Panc1 (cell line): ENCODE data around the gene CLIC4. TPM values are rescaled to one million over a fixed set of nuclear protein-coding genes. Genes with fewer than 3 reads are reported as not detected.

Experiments
- ATAC-seq: fragments of 200-7000 bp; cut with Tn5 transposase; 2 replicates; pipeline ENCODE4 v1.9.1; 2020; ENCODE audit warnings: mild to moderate bottlenecking, moderate library complexity
- BruUV-seq: library from RNA; stranded (reverse); fragments of 400-500 nt; replicated peaks from 2 replicates; lab custom pipeline; 2021; lab: Mats Ljungman, UMichigan
- CTCF ChIA-PET: fragments of 300-600 bp; sonication (Branson Sonifier 250); formaldehyde crosslinking; loops from one replicate; lab custom pipeline; 2022; ENCODE audit warnings: antibody characterized with exemption; lab: Charles Lee
- POLR2A ChIA-PET: fragments of 300-600 bp; sonication (Branson Sonifier 250); formaldehyde crosslinking; loops from one replicate; lab custom pipeline; 2022; ENCODE audit warnings: antibody characterized with exemption; lab: Charles Lee
- DNase-seq: peaks from one replicate; pipeline ENCODE4 v3.0.0-alpha.2; 2010; ENCODE audit warnings: low read depth, low spot score
- H3K27ac ChIP-seq: 2 replicates; pipeline ENCODE4 v1.5.1; 2011; ENCODE audit warnings: mild to moderate bottlenecking, low read length, inconsistent platforms
- H3K27me3 ChIP-seq: fragments of 200-500 bp; sonication (Bioruptor generic); 2 replicates; pipeline ENCODE4 v1.6.0; 2014; ENCODE audit warnings: low read length, inconsistent platforms; ENCODE audit not compliant: control insufficient read depth, insufficient read depth
- H3K36me3 ChIP-seq: fragments of 200-500 bp; sonication (Bioruptor generic); 2 replicates; pipeline ENCODE4 v1.5.1; 2014; ENCODE audit warnings: inconsistent platforms, mild to moderate bottlenecking, low read length, moderate library complexity; ENCODE audit not compliant: control insufficient read depth, insufficient read depth
- H3K4me1 ChIP-seq: 2 replicates; pipeline ENCODE4 v1.5.1; 2011; ENCODE audit warnings: inconsistent platforms, mild to moderate bottlenecking, low read length, moderate library complexity; ENCODE audit not compliant: control insufficient read depth, insufficient read depth
- H3K4me3 ChIP-seq, 2 experiments: 2 replicates each; pipeline ENCODE4 v1.5.1; 2011 to 2012; ENCODE audit warnings: low read depth in 2 of 2, low read length in 2 of 2, mild to moderate bottlenecking in 2 of 2, inconsistent platforms in 1 of 2, moderate library complexity in 1 of 2
- H3K9me3 ChIP-seq: fragments of 200-500 bp; sonication (Bioruptor generic); 2 replicates; pipeline ENCODE4 v1.5.1; 2014; ENCODE audit warnings: low read depth, mild to moderate bottlenecking, inconsistent platforms, low read length, moderate library complexity; ENCODE audit not compliant: control insufficient read depth, insufficient read depth
- POLR2AphosphoS5 ChIP-seq: IDR thresholded peaks from 2 replicates; pipeline ENCODE4 v1.6.1; 2012; ENCODE audit warnings: mild to moderate bottlenecking, low read depth, low read length, moderate library complexity
- SIN3A ChIP-seq: IDR thresholded peaks from 2 replicates; pipeline ENCODE4 v1.6.1; 2012; ENCODE audit warnings: low read depth, mild to moderate bottlenecking, low read length, moderate library complexity, borderline replicate concordance; ENCODE audit not compliant: insufficient read depth
- TCF7L2 ChIP-seq: IDR thresholded peaks from 2 replicates; pipeline ENCODE4 v1.6.1; 2011; ENCODE audit warnings: mild to moderate bottlenecking, low read depth, low read length, inconsistent platforms
- in situ Hi-C: cut with HindIII; loops from 2 replicates; pipeline ENCODE4 v1.10.0; 2016; ENCODE audit warnings: low sequenced_read_pairs, low pct_unique_long_range_greater_than_20kb
- intact Hi-C: fragments of 100-400 bp; cut with micrococcal nuclease; formaldehyde crosslinking; loops from one replicate; pipeline ENCODE4 v1.10.0; 2022; ENCODE audit not compliant: unreplicated experiment
- total RNA-seq: library from RNA; stranded (reverse); gene quantifications from one replicate; pipeline ENCODE4 v1.2.1, GENCODE V29; 2021; ENCODE audit not compliant: unreplicated experiment
- TF ChIP-seq, protein P1 (sequence below): fragments of 450-650 bp; IDR thresholded peaks from 2 replicates; pipeline ENCODE4 v1.5.1; 2017; ENCODE audit warnings: mild to moderate bottlenecking
- TF ChIP-seq, protein P2 (sequence below), 2 experiments: IDR thresholded peaks; 2 replicates each; pipeline ENCODE4 v1.6.1; 2011 to 2012; ENCODE audit warnings: low read depth in 2 of 2, control low read depth in 1 of 2, low read length in 1 of 2, mild to moderate bottlenecking in 1 of 2, moderate library complexity in 1 of 2; ENCODE audit not compliant: insufficient read depth in 1 of 2

Gene CLIC4
- total RNA-seq, 1 experiment from 2014 or later, result 123 TPM

DNA sequence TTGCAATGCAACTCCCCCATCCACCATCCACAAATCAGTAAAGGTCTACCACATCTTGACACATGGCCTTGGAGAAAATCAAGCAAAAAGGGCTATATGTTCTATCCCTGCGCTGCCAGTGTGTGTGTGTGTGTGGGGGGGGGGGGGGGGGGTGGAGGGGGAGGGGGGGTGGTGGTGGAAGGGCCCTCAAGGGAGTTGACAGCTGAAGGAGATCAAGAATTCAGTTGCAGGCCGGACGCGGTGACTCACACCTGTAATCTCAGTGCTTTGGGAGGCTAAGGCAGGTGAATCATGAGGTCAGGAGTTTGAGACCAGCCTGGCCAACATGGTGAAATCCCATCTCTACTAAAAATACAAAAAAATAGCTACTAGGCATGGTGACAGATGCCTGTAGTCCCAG is 37.6 kb upstream of the CLIC4 start:
- TF ChIP-seq, protein P1, sequence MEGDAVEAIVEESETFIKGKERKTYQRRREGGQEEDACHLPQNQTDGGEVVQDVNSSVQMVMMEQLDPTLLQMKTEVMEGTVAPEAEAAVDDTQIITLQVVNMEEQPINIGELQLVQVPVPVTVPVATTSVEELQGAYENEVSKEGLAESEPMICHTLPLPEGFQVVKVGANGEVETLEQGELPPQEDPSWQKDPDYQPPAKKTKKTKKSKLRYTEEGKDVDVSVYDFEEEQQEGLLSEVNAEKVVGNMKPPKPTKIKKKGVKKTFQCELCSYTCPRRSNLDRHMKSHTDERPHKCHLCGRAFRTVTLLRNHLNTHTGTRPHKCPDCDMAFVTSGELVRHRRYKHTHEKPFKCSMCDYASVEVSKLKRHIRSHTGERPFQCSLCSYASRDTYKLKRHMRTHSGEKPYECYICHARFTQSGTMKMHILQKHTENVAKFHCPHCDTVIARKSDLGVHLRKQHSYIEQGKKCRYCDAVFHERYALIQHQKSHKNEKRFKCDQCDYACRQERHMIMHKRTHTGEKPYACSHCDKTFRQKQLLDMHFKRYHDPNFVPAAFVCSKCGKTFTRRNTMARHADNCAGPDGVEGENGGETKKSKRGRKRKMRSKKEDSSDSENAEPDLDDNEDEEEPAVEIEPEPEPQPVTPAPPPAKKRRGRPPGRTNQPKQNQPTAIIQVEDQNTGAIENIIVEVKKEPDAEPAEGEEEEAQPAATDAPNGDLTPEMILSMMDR, result no peak
- no peak for TF ChIP-seq POLR2AphosphoS5
- TF ChIP-seq, protein P2, sequence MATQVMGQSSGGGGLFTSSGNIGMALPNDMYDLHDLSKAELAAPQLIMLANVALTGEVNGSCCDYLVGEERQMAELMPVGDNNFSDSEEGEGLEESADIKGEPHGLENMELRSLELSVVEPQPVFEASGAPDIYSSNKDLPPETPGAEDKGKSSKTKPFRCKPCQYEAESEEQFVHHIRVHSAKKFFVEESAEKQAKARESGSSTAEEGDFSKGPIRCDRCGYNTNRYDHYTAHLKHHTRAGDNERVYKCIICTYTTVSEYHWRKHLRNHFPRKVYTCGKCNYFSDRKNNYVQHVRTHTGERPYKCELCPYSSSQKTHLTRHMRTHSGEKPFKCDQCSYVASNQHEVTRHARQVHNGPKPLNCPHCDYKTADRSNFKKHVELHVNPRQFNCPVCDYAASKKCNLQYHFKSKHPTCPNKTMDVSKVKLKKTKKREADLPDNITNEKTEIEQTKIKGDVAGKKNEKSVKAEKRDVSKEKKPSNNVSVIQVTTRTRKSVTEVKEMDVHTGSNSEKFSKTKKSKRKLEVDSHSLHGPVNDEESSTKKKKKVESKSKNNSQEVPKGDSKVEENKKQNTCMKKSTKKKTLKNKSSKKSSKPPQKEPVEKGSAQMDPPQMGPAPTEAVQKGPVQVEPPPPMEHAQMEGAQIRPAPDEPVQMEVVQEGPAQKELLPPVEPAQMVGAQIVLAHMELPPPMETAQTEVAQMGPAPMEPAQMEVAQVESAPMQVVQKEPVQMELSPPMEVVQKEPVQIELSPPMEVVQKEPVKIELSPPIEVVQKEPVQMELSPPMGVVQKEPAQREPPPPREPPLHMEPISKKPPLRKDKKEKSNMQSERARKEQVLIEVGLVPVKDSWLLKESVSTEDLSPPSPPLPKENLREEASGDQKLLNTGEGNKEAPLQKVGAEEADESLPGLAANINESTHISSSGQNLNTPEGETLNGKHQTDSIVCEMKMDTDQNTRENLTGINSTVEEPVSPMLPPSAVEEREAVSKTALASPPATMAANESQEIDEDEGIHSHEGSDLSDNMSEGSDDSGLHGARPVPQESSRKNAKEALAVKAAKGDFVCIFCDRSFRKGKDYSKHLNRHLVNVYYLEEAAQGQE (IDR thresholded peaks at IDR 0.05; ENCODE audit: insufficient read depth in 1 of 2, low read depth in 2 of 2, low read length in 1 of 2), result no peak
- no peak for TF ChIP-seq TCF7L2
- no peak for TF ChIP-seq SIN3A
- no peak overlapping the region for H3K27ac ChIP-seq
- DNase-seq (no peak), ATAC-seq (no peak)
- no peaks in the 10 kb centered on the region for H3K36me3 ChIP-seq
- no peak overlapping the region for H3K4me3 ChIP-seq
- peaks cover 17% of the 10 kb centered on the region for H3K4me1 ChIP-seq
- H3K9me3 ChIP-seq, result no peaks in the 10 kb centered on the region
- no TSS peak for BruUV-seq
- ChIA-PET POLR2A (interaction anchor here (0.5 to 0.6 kb wide), 2 partner anchors 37 to 504 kb away, joined by 3 read pairs; no protein-coding TSS in a partner anchor), CTCF (interaction anchor here (0.7 kb wide), 1 partner anchor 44 kb away, joined by 6 read pairs; no protein-coding TSS in a partner anchor)
- intact Hi-C loops (no loop called here), in situ Hi-C loops (no loop called here)
- H3K27me3 ChIP-seq, result no peaks in the 10 kb centered on the region

DNA sequence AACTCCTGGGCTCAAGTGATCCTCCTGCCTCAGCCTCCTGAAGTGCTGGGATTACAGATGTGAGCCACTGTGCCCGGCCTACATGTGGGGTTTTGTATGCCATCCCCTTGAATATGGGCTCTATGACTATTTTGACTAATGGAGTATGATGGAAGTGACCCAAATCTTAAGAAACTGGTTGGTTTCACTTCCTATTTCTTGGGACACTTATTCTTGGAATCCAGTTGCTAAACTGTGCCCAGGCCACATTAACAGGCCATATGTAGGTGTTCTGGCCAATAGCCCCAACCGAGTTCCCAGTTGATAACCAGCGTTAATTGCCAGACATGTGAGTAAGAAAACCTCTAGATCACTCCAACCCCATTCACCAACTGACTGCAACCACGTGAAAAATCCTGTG is 36.3 kb upstream of the CLIC4 start:
- intact Hi-C loops (no loop called here), in situ Hi-C loops (no loop called here)
- Histone ChIP-seq H3K9me3 (no peaks in the 10 kb centered on the region), H3K4me3 (no peak overlapping the region), H3K36me3 (no peaks in the 10 kb centered on the region), H3K27ac (no peak overlapping the region), H3K4me1 (peaks cover 12% of the 10 kb centered on the region), H3K27me3 (no peaks in the 10 kb centered on the region)
- no peak for DNase-seq
- ATAC-seq, result no peak
- BruUV-seq, result no TSS peak
- CTCF ChIA-PET, result no interaction called here
- POLR2A ChIA-PET, result no interaction called here
- TF ChIP-seq POLR2AphosphoS5, result no peak
- TF ChIP-seq, protein P2 (IDR thresholded peaks at IDR 0.05; ENCODE audit: insufficient read depth in 1 of 2, low read depth in 2 of 2, low read length in 1 of 2), result no peak
- no peak for TF ChIP-seq TCF7L2
- TF ChIP-seq, protein P1, result no peak
- no peak for TF ChIP-seq SIN3A
